ENCODE results near the gene NPPC. TPM values are rescaled to one million over a fixed set of nuclear protein-coding genes. Genes with fewer than 3 reads are reported as not detected.

NPPC gene
- total and polyA plus RNA-seq, 2 of the 8 experiments (the other 6 are each of a cell fraction or from before 2014, with no cell fraction given), result 1.3 to 4.7 TPM

DNA sequence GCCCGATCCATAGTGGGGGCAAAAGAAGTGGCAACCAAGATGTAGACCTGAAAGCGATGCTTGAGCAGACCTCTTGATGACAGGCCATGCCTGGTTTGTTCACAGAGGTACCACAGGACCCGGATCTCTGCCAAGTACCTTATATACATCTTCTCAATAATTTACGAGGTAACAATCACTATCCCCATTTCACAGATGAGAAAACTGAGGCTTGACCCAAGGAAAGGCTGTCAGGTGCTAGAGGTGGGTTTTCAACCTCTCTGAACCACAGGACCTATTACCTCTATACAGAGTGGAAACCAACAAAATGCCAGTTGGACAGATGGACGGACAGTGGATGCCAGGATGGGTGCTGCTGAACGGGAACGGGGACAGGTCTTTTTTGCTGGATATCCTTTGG lies 21.5 kb upstream of the NPPC start:
- Histone ChIP-seq H3K9me3 (ENCODE audit: insufficient read depth in 2 of 2, low read depth in 1 of 2, low read length in 1 of 2) (no peaks in the 10 kb centered on the region), H3K36me3 (ENCODE audit: control insufficient read depth in 2 of 4, insufficient read depth in 4 of 4, low read length in 3 of 4) (no peaks in the 10 kb centered on the region), H3K9ac (replicated peaks in 1 of 4; ENCODE audit: extremely low read depth in 1 of 4, low read depth in 3 of 4, low read length in 3 of 4) (no peak overlapping the region), H3K4me1 (replicated peaks in 1 of 4; ENCODE audit: control insufficient read depth in 3 of 4, insufficient read depth in 4 of 4, low read length in 3 of 4) (no peaks in the 10 kb centered on the region), H3K18ac (ENCODE audit: extremely low read depth, low read length) (no peak overlapping the region), H2BK12ac (ENCODE audit: low read depth, low read length) (no peak overlapping the region), H3K4me2 (ENCODE audit: insufficient read depth in 1 of 2, low read depth in 2 of 2, low read length in 2 of 2) (no peak overlapping the region), H3K27me3 (replicated peaks in 1 of 4; ENCODE audit: control insufficient read depth in 3 of 4, extremely low read depth in 1 of 4, insufficient read depth in 3 of 4, low read length in 3 of 4) (no peaks in the 10 kb centered on the region), H2BK120ac (replicated peaks; ENCODE audit: low read depth, low read length) (no peak overlapping the region), H2BK20ac (ENCODE audit: low read length) (no peak overlapping the region), H4K8ac (ENCODE audit: extremely low read depth, insufficient read depth, low read length) (no peak overlapping the region), H3K4me3 (ENCODE audit: extremely low read depth in 1 of 4, insufficient read depth in 2 of 4, low read depth in 3 of 4, low read length in 4 of 4) (no peak overlapping the region), H2BK15ac (ENCODE audit: low read length) (no peak overlapping the region), H2AK5ac (ENCODE audit: low read depth, low read length) (no peak overlapping the region), H2AFZ (ENCODE audit: low read length) (no peak overlapping the region), H3K23ac (ENCODE audit: insufficient read length) (no peak overlapping the region), H4K20me1 (replicated peaks in 1 of 2; ENCODE audit: control insufficient read depth in 1 of 2, insufficient read depth in 2 of 2, low read length in 2 of 2) (no peaks in the 10 kb centered on the region), H3K14ac (ENCODE audit: insufficient read length) (no peak overlapping the region), H3K56ac (replicated peaks; ENCODE audit: insufficient read length, low read depth, low read length) (no peak overlapping the region), H3K4ac (replicated peaks; ENCODE audit: insufficient read length, low read depth, low read length) (no peak overlapping the region), H3K27ac (ENCODE audit: low read depth, low read length) (no peak overlapping the region), H3K79me1 (ENCODE audit: low read depth, low read length) (no peaks in the 10 kb centered on the region), H2BK5ac (ENCODE audit: low read depth, low read length) (no peak overlapping the region), H3K79me2 (ENCODE audit: control insufficient read depth in 1 of 2, insufficient read depth in 2 of 2, low read length in 2 of 2) (no peaks in the 10 kb centered on the region), H3K23me2 (ENCODE audit: low read depth, low read length) (no peaks in the 10 kb centered on the region), H4K91ac (replicated peaks; ENCODE audit: insufficient read length, low read length) (no peak overlapping the region), H4K5ac (ENCODE audit: insufficient read length, low read depth, low read length) (no peak overlapping the region)
- 0 out of 2 replicates have a peak, but pooled peaks have one; percentile 16 for TF ChIP-seq KDM1A (IDR thresholded peaks at IDR 0.05; ENCODE audit: borderline replicate concordance, low read length)
- TF ChIP-seq KDM5A (IDR thresholded peaks at IDR 0.05; ENCODE audit: low read length), result no peak
- TF ChIP-seq, protein P1, sequence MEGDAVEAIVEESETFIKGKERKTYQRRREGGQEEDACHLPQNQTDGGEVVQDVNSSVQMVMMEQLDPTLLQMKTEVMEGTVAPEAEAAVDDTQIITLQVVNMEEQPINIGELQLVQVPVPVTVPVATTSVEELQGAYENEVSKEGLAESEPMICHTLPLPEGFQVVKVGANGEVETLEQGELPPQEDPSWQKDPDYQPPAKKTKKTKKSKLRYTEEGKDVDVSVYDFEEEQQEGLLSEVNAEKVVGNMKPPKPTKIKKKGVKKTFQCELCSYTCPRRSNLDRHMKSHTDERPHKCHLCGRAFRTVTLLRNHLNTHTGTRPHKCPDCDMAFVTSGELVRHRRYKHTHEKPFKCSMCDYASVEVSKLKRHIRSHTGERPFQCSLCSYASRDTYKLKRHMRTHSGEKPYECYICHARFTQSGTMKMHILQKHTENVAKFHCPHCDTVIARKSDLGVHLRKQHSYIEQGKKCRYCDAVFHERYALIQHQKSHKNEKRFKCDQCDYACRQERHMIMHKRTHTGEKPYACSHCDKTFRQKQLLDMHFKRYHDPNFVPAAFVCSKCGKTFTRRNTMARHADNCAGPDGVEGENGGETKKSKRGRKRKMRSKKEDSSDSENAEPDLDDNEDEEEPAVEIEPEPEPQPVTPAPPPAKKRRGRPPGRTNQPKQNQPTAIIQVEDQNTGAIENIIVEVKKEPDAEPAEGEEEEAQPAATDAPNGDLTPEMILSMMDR (IDR thresholded peaks at IDR 0.05; ENCODE audit: control extremely low read depth in 1 of 3, insufficient read depth in 1 of 3, low read depth in 1 of 3, low read length in 3 of 3), result no peak
- no peak for TF ChIP-seq CREB1 (IDR thresholded peaks at IDR 0.05)
- FAIRE-seq, result no peak
- CTCF ChIA-PET (ENCODE audit: partially characterized antibody), result interaction anchor here (3.5 kb wide), 1 partner anchor 18 kb away, joined by 19 read pairs; no protein-coding TSS in a partner anchor
- POLR2A ChIA-PET (ENCODE audit: partially characterized antibody), result no interaction called here
- no peak for DNase-seq (ENCODE audit: low read depth in 1 of 2, low spot score in 2 of 2)
- 94% methylated on average over 7 of the region's 7 CpGs; no CpG with 5 or more reads in 1 of the 2 experiments for WGBS, 2 experiments (ENCODE audit: extremely low coverage in 1 of 2, insufficient coverage in 1 of 2, insufficient read length in 1 of 2, insufficient replicate concordance in 2 of 2, low coverage in 1 of 2, low lambda C conversion rate in 2 of 2, missing lambda C conversion rate in 1 of 2)

All from H1 (cell line).